Suprapubic skin (tissue), 4 donors: Measurements from ENCODE around the gene EPHA10. TPM values are rescaled to one million over a fixed set of nuclear protein-coding genes. Genes with fewer than 3 reads are reported as not detected.
"Not testable (repeated sequence)": the region's sequence is repeated elsewhere in the genome, so short reads cannot be mapped to it uniquely, and the experiment has no call there.

Experiments used
- DNase-seq, 2 donors: peaks; one replicate each; pipeline ENCODE4 v3.0.0-alpha.2; 2019; ENCODE audit warnings: low spot score in 2 of 2
- H3K27ac ChIP-seq: fragments of 200-600 bp; sonication (generic); one replicate; pipeline ENCODE4 v1.5.1; 2019
- H3K27me3 ChIP-seq: fragments of 200-600 bp; sonication (generic); one replicate; pipeline ENCODE4 v1.5.1; 2019
- H3K36me3 ChIP-seq: fragments of 200-600 bp; sonication (generic); one replicate; pipeline ENCODE4 v1.5.1; 2019
- H3K4me1 ChIP-seq: fragments of 200-600 bp; sonication (generic); one replicate; pipeline ENCODE4 v1.5.1; 2019
- H3K4me3 ChIP-seq: fragments of 200-600 bp; sonication (generic); one replicate; pipeline ENCODE4 v1.5.1; 2019; ENCODE audit warnings: mild to moderate bottlenecking
- H3K9me3 ChIP-seq: fragments of 200-600 bp; sonication (generic); one replicate; pipeline ENCODE4 v1.5.1; 2019
- EP300 ChIP-seq: sonication (generic); formaldehyde crosslinking; IDR thresholded peaks from one replicate; pipeline ENCODE4 v1.6.1; 2017; ENCODE audit warnings: antibody characterized with exemption
- POLR2A ChIP-seq, 2 donors: fragments of 450-650 bp; IDR thresholded peaks; one replicate each; pipeline ENCODE4 v1.6.1; 2017; ENCODE audit warnings: antibody characterized with exemption in 2 of 2, mild to moderate bottlenecking in 2 of 2, moderate library complexity in 2 of 2
- POLR2AphosphoS5 ChIP-seq, 3 donors: sonication (generic); formaldehyde crosslinking; IDR thresholded peaks; one replicate each; pipeline ENCODE4 v1.6.1; 2017; ENCODE audit warnings: antibody characterized with exemption in 3 of 3
- WGBS: methylation state at CpG from one replicate; pipeline ENCODE4 v1.1.5; 2018; 5-methylcytosine and 5-hydroxymethylcytosine counted together
- total RNA-seq, 4 donors: library from RNA; depleted of rRNA; stranded (reverse); fragments of >200 nt; gene quantifications; one replicate each; pipeline ENCODE4 v1.1.0, GENCODE V29; 2016
- TF ChIP-seq, protein P1 (sequence below), 2 donors: fragments of 200-600 bp in 1 of 2; fragments of 450-650 bp in 1 of 2; sonication (generic) in 1 of 2; IDR thresholded peaks; one replicate each; pipeline ENCODE4 v1.5.1; 2016 to 2019; ENCODE audit warnings: antibody characterized with exemption in 2 of 2, mild to moderate bottlenecking in 1 of 2, moderate library complexity in 1 of 2

EPHA10 gene
- total RNA-seq, 4 donors from 2014 or later: 0.23 to 0.34 TPM; not detected in 2

DNA sequence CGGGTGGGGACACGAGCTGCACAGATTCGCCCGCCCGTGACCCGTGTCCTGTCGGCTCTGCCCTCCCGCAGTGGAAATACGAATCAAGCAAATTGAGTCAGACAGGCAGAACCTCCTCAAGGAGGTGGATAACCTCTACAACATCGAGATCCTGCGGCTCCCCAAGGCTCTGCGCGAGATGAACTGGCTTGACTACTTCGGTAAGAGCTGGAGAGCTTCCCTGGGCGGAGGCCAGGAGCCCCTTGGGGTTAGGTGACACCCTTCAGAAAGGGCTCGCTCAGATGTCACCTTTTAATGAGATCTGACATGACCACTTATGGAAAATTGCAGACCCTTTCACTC, 72.1 kb downstream of the EPHA10 start:
- no peak overlapping the region for H3K27ac ChIP-seq
- DNase-seq: no peak
- TF ChIP-seq EP300 (no peak), POLR2AphosphoS5 (IDR thresholded peaks at IDR 0.05) (no peak)
- TF ChIP-seq, protein P1, sequence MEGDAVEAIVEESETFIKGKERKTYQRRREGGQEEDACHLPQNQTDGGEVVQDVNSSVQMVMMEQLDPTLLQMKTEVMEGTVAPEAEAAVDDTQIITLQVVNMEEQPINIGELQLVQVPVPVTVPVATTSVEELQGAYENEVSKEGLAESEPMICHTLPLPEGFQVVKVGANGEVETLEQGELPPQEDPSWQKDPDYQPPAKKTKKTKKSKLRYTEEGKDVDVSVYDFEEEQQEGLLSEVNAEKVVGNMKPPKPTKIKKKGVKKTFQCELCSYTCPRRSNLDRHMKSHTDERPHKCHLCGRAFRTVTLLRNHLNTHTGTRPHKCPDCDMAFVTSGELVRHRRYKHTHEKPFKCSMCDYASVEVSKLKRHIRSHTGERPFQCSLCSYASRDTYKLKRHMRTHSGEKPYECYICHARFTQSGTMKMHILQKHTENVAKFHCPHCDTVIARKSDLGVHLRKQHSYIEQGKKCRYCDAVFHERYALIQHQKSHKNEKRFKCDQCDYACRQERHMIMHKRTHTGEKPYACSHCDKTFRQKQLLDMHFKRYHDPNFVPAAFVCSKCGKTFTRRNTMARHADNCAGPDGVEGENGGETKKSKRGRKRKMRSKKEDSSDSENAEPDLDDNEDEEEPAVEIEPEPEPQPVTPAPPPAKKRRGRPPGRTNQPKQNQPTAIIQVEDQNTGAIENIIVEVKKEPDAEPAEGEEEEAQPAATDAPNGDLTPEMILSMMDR (IDR thresholded peaks at IDR 0.05): no peak
- H3K36me3 ChIP-seq: peaks cover 3% of the 10 kb centered on the region
- no peaks in the 10 kb centered on the region for H3K27me3 ChIP-seq
- peak overlapping the region; percentile 78 for H3K4me3 ChIP-seq
- H3K4me1 ChIP-seq: peaks cover 34% of the 10 kb centered on the region
- 0% methylated on average over 13 of the region's 16 CpGs for WGBS
- no peaks in the 10 kb centered on the region for H3K9me3 ChIP-seq

DNA sequence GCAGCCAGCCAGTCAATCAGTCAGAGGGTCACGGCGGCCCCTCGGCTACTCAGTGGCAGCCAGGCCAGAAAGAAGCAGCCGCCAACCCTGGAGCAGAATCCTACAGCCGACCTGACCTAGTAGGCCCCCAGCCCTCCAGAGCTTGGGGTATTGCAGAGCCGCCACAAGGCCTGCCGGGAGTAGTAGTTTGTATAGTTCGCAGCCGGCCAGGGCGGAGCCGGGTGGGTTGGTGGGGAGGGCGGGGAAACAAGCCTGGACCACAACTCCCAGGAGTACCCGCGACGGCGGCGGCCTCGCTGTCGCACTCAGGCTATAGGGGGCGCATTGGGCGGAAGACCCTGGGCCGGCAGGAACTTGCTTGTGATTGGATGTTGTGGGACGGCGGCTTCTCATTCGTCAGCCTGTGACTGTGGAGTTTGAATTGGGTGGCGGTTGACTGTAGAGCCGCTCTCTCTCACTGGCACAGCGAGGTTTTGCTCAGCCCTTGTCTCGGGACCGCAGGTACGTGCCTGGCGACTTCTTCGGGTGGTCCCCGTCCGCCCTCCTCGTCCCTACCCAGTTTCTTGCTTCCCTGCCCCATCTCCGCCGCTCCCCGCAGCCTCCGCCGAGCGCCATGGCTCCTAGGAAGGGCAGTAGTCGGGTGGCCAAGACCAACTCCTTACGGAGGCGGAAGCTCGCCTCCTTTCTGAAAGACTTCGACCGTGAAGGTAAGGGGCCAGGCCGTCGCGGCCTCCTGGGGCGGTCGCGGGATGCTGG, 72.7 kb downstream of the EPHA10 start, which contains the start of gene CDCA8:
CDCA8 (plus strand) TSS at position 439 of the 756 bp plus-strand sequence; CDS start at position 614, 175 bp downstream.
- TF ChIP-seq EP300 (no peak), POLR2A (IDR thresholded peaks at IDR 0.05) (no peak), POLR2AphosphoS5 (IDR thresholded peaks at IDR 0.05) (peak in 2 of 3 donors; percentile 27 to 48)
- TF ChIP-seq, protein P1 (IDR thresholded peaks at IDR 0.05): peak in 1 of 2 donors; percentile 71
- Histone ChIP-seq H3K9me3 (no peaks in the 10 kb centered on the region), H3K4me1 (peaks cover 34% of the 10 kb centered on the region), H3K27ac (peak within 1 kb of the TSS; percentile 81), H3K36me3 (peaks cover 8% of the 10 kb centered on the region), H3K4me3 (peak within 1 kb of the TSS; percentile 78), H3K27me3 (no peaks in the 10 kb centered on the region)
- peak; percentile 99 for DNase-seq
- WGBS: under 1% methylated on average over 24 of the region's 54 CpGs

DNA sequence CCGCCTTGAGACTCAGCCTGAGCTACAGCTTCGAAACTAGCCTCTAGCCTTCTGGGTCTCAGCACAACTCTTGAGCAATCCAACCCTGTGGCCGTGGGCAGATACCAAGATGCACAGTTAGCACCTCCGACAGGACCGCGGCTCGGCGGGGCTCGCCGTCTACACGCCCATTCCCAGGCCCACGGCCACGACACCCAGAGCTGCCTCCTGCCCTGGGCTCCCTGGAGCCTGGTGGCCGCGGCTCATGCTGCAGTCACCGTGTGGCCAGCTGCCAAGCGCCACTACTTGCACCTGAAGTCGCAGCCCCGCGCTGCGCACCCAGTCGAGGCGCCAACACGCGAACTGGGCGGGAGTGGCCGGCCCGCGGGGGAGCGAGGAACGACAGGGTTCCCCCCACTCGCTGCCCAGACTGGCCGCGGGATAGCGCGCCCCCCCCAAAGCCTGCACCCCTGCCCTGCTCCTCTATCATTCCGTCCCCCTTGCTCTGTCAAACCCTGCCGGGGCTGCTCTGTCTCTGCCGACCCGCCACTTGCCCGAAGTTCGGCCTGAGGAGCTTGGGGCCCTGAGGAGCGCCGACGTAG, 73.3 kb downstream of the EPHA10 start:
- no peaks in the 10 kb centered on the region for H3K27me3 ChIP-seq
- H3K4me3 ChIP-seq: peak overlapping the region; percentile 78
- H3K4me1 ChIP-seq: peaks cover 34% of the 10 kb centered on the region
- no peaks in the 10 kb centered on the region for H3K9me3 ChIP-seq
- peak in 1 of 2 donors; percentile 79 for DNase-seq
- TF ChIP-seq EP300 (no peak), POLR2AphosphoS5 (IDR thresholded peaks at IDR 0.05) (no peak), POLR2A (IDR thresholded peaks at IDR 0.05) (no peak)
- TF ChIP-seq, protein P1 (IDR thresholded peaks at IDR 0.05): no peak
- peaks cover 12% of the 10 kb centered on the region for H3K36me3 ChIP-seq
- H3K27ac ChIP-seq: peak overlapping the region; percentile 81
- no CpG with 5 or more reads among the region's 45 CpGs for WGBS

DNA sequence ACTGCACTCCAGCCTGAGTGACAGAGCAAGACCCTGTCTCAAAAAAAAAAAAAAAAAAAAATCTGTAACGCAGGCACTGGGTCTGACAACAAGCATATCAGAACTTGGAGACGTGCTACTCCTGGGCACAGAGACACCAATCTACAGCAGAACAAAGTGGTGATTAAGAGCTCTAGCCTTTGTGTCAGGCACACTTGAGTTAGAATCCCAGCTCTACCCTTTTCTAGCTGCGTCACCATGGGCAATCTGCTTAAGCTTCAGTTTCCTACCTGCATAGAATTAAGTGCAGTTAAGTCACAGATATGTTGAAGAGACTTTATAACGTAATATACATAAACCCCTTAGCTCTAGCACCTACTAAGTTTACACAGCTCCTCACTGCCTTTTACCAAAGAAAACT, 76.0 kb downstream of the EPHA10 start:
- Histone ChIP-seq H3K27ac (no peak overlapping the region), H3K9me3 (no peaks in the 10 kb centered on the region), H3K27me3 (no peaks in the 10 kb centered on the region), H3K4me3 (peak overlapping the region; percentile 78), H3K4me1 (peaks cover 34% of the 10 kb centered on the region), H3K36me3 (peaks cover 39% of the 10 kb centered on the region)
- TF ChIP-seq POLR2A (IDR thresholded peaks at IDR 0.05): no peak
- no peak for TF ChIP-seq EP300
- TF ChIP-seq POLR2AphosphoS5 (IDR thresholded peaks at IDR 0.05): no peak
- TF ChIP-seq, protein P1 (IDR thresholded peaks at IDR 0.05): no peak
- 89% methylated on average over 4 of the region's 4 CpGs for WGBS
- no peak for DNase-seq

DNA sequence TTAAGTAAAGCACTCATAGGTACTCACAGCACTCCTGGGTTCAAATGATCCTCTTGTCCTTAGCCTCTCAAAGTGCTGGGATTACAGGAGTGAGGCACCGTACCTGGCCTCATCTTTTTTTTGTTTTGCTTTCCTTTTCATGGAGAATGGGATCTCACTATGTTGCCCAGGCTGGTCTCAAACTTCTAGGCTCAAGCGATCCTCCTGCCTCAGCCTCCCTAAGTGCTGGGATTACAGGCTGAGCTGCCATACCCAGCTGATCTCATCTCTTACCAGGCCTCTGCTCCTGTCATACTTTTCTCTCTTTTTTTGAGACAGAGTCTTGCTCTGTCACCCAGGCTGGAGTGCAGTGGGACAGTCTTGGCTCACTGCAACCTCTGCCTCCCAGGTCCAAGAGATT, 77.2 kb downstream of the EPHA10 start:
- 93% methylated on average over 2 of the region's 2 CpGs for WGBS
- H3K27me3 ChIP-seq, DNase-seq, H3K9me3 ChIP-seq, H3K27ac ChIP-seq, H3K4me3 ChIP-seq: not testable (repeated sequence)
- Histone ChIP-seq H3K4me1 (peaks cover 31% of the 10 kb centered on the region), H3K36me3 (peaks cover 50% of the 10 kb centered on the region)
